Fibroblast of lung (primary cell): Measurements from ENCODE around the gene PALS1. TPM values are rescaled to one million over a fixed set of nuclear protein-coding genes. Genes with fewer than 3 reads are reported as not detected.
A peak's percentile ranks its signal among the peaks of the same experiment; 100 is the strongest.

Experiments used
- DNase-seq, 2 donors: peaks; one replicate each; pipeline versions ENCODE4 v3.0.0 to v3.0.0-alpha.2; 2010; ENCODE audit warnings: low read depth in 2 of 2
- H2AFZ ChIP-seq: 2 replicates; pipeline ENCODE4 v1.5.1; 2012; ENCODE audit warnings: low read length, control low read depth, inconsistent platforms
- H3K27ac ChIP-seq: 2 replicates; pipeline ENCODE4 v1.5.1; 2011; ENCODE audit warnings: low read length, control low read depth; ENCODE audit not compliant: insufficient read depth
- H3K27me3 ChIP-seq: 2 replicates; pipeline ENCODE4 v1.5.1; 2011; ENCODE audit warnings: mild to moderate bottlenecking, low read length; ENCODE audit not compliant: control insufficient read depth, insufficient read depth
- H3K36me3 ChIP-seq: 2 replicates; pipeline ENCODE4 v1.5.1; 2011; ENCODE audit warnings: low read length; ENCODE audit not compliant: control insufficient read depth, insufficient read depth
- H3K4me1 ChIP-seq: 2 replicates; pipeline ENCODE4 v1.5.1; 2011; ENCODE audit warnings: low read length; ENCODE audit not compliant: control insufficient read depth, insufficient read depth; ENCODE audit errors: extremely low read depth
- H3K4me2 ChIP-seq: 2 replicates; pipeline ENCODE4 v1.5.1; 2011; ENCODE audit warnings: low read length, control low read depth; ENCODE audit not compliant: insufficient read depth; ENCODE audit errors: extremely low read depth
- H3K4me3 ChIP-seq, 4 experiments: fragments of 200-600 bp in 1 of 4; sonication (generic) in 1 of 4; replicated peaks in 1 of 4; 2 replicates each; pipeline ENCODE4 v1.5.1; 2011 to 2016; ENCODE audit warnings: low read length in 4 of 4, low read depth in 3 of 4, mild to moderate bottlenecking in 3 of 4, control low read depth in 2 of 4, inconsistent platforms in 1 of 4, mixed read lengths in 1 of 4; ENCODE audit not compliant: insufficient read depth in 1 of 4; ENCODE audit errors: control extremely low read depth in 1 of 4
- H3K79me2 ChIP-seq: 2 replicates; pipeline ENCODE4 v1.5.1; 2012; ENCODE audit warnings: mild to moderate bottlenecking, low read length, inconsistent platforms; ENCODE audit not compliant: control insufficient read depth, insufficient read depth
- H3K9ac ChIP-seq: 2 replicates; pipeline ENCODE4 v1.5.1; 2011; ENCODE audit warnings: mild to moderate bottlenecking, low read length, control low read depth; ENCODE audit not compliant: insufficient read depth
- H3K9me3 ChIP-seq: 2 replicates; pipeline ENCODE4 v1.5.1; 2012; ENCODE audit warnings: low read depth, low read length; ENCODE audit not compliant: control insufficient read depth, insufficient read depth
- H4K20me1 ChIP-seq: 2 replicates; pipeline ENCODE4 v1.5.1; 2011; ENCODE audit warnings: low read length; ENCODE audit not compliant: control insufficient read depth, insufficient read depth; ENCODE audit errors: extremely low read depth
- EZH2 ChIP-seq: IDR thresholded peaks from 2 replicates; pipeline ENCODE4 v1.5.1; 2012; ENCODE audit warnings: low read length, control low read depth, mild to moderate bottlenecking; ENCODE audit errors: missing control alignments
- polyA plus RNA-seq, 2 donors: library from polyadenylated mRNA; depleted of rRNA in 1 of 2; stranded (reverse) in 1 of 2; unstranded in 1 of 2; fragments of >200 nt; gene quantifications; 2 replicates each; pipeline ENCODE4 v1.2.1, GENCODE V29; 2011 to 2012; ENCODE audit warnings: missing spikeins in 1 of 2
- total RNA-seq: library from RNA; depleted of rRNA; stranded (reverse); fragments of >200 nt; gene quantifications from 2 replicates; pipeline ENCODE4 v1.2.1, GENCODE V29; 2014
- TF ChIP-seq, protein P1 (sequence below), 2 donors: IDR thresholded peaks in 1 of 2; conservative IDR thresholded peaks in 1 of 2; 1 replicate in 1 of 2; 2 replicates in 1 of 2; pipeline ENCODE4 v1.5.1; 2011 to 2012; ENCODE audit warnings: low read length in 2 of 2, control low read depth in 1 of 2, inconsistent platforms in 1 of 2, low read depth in 1 of 2, mild to moderate bottlenecking in 1 of 2

PALS1 gene
- total and polyA plus RNA-seq, 2 donors (not counting 1 experiment from before 2014, with no cell fraction given): 25.6 to 32.0 TPM

- Histone ChIP-seq H2AFZ (no peak overlapping the region), H3K27ac (no peak overlapping the region)
- TF ChIP-seq, protein P1, sequence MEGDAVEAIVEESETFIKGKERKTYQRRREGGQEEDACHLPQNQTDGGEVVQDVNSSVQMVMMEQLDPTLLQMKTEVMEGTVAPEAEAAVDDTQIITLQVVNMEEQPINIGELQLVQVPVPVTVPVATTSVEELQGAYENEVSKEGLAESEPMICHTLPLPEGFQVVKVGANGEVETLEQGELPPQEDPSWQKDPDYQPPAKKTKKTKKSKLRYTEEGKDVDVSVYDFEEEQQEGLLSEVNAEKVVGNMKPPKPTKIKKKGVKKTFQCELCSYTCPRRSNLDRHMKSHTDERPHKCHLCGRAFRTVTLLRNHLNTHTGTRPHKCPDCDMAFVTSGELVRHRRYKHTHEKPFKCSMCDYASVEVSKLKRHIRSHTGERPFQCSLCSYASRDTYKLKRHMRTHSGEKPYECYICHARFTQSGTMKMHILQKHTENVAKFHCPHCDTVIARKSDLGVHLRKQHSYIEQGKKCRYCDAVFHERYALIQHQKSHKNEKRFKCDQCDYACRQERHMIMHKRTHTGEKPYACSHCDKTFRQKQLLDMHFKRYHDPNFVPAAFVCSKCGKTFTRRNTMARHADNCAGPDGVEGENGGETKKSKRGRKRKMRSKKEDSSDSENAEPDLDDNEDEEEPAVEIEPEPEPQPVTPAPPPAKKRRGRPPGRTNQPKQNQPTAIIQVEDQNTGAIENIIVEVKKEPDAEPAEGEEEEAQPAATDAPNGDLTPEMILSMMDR (conservative IDR thresholded peaks at IDR 0.05 in 1 of 2, IDR thresholded peaks at IDR 0.05 in 1 of 2; ENCODE audit: low read depth in 1 of 2, low read length in 2 of 2): no peak
Measured at GRCh38 chr14:67225523-67225922, 15.7 kb upstream of the PALS1 start.

GRCh38 chr14:67228325-67228984 is 12.8 kb upstream of the PALS1 start:
- no peaks in the 10 kb centered on the region for H3K27me3 ChIP-seq
- H3K4me3 ChIP-seq: no peak overlapping the region
- H2AFZ ChIP-seq: peak overlapping the region; percentile 45
- no peaks in the 10 kb centered on the region for H3K79me2 ChIP-seq
- H3K4me2 ChIP-seq: no peak overlapping the region
- no peaks in the 10 kb centered on the region for H3K4me1 ChIP-seq
- H3K36me3 ChIP-seq: no peaks in the 10 kb centered on the region
- no peak for TF ChIP-seq EZH2
- TF ChIP-seq, protein P1 (conservative IDR thresholded peaks at IDR 0.05 in 1 of 2, IDR thresholded peaks at IDR 0.05 in 1 of 2; ENCODE audit: low read depth in 1 of 2, low read length in 2 of 2): no peak
- no peaks in the 10 kb centered on the region for H3K9me3 ChIP-seq
- H4K20me1 ChIP-seq: no peaks in the 10 kb centered on the region
- peak in 1 of 2 donors; percentile 39 for DNase-seq
- H3K9ac ChIP-seq: no peak overlapping the region
- no peak overlapping the region for H3K27ac ChIP-seq

More at GRCh38 chr14:67225523-67225922, 15.7 kb upstream of the PALS1 start:
- Histone ChIP-seq H3K36me3 (no peaks in the 10 kb centered on the region), H4K20me1 (no peaks in the 10 kb centered on the region), H3K79me2 (no peaks in the 10 kb centered on the region), H3K4me2 (no peak overlapping the region), H3K9ac (no peak overlapping the region), H3K27me3 (no peaks in the 10 kb centered on the region), H3K4me1 (no peaks in the 10 kb centered on the region), H3K4me3 (no peak overlapping the region), H3K9me3 (no peaks in the 10 kb centered on the region)
- DNase-seq: no peak

DNA sequence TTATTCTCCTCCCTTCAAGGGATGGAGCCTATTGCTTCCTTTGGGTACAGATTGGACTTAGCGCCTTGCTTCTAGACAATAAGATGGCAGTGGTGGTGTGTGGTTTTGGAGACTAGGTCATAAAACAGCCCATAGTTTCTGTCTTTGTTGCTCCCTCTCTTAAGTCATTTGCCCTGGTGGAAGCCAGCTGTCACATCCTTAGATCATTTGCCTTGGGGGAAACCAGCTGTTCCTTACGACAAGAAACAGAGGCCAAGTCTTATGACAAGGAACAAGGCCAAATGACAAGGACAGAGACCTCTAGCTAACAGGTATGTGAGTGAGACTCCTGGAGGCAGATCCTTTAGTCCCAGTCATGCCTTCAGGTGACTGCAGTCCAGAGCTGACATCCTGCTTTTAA is 9.2 kb upstream of the PALS1 start:
- no peak overlapping the region for H3K9ac ChIP-seq
- no peak for DNase-seq
- no peak overlapping the region for H3K4me2 ChIP-seq
- H3K9me3 ChIP-seq: no peaks in the 10 kb centered on the region
- H2AFZ ChIP-seq: no peak overlapping the region
- no peaks in the 10 kb centered on the region for H3K4me1 ChIP-seq
- no peaks in the 10 kb centered on the region for H3K27me3 ChIP-seq
- TF ChIP-seq EZH2: no peak
- TF ChIP-seq, protein P1 (conservative IDR thresholded peaks at IDR 0.05 in 1 of 2, IDR thresholded peaks at IDR 0.05 in 1 of 2; ENCODE audit: low read depth in 1 of 2, low read length in 2 of 2): no peak
- H3K36me3 ChIP-seq: no peaks in the 10 kb centered on the region
- H3K79me2 ChIP-seq: no peaks in the 10 kb centered on the region
- H3K27ac ChIP-seq: no peak overlapping the region
- H4K20me1 ChIP-seq: no peaks in the 10 kb centered on the region
- H3K4me3 ChIP-seq: no peak overlapping the region
